DND-41 (cell line): ENCODE data around the gene FBXL20.

ENCODE experiments used
- CTCF ChIP-seq: IDR thresholded peaks from 2 replicates; pipeline ENCODE4 v1.5.1; 2012; ENCODE audit warnings: borderline replicate concordance, low read length, moderate library complexity, mild to moderate bottlenecking; ENCODE audit not compliant: poor library complexity, severe bottlenecking; ENCODE audit errors: extremely low read depth
- EZH2 ChIP-seq: IDR thresholded peaks from 3 replicates; pipeline ENCODE4 v1.6.1; 2012; ENCODE audit warnings: borderline replicate concordance, low read depth, mild to moderate bottlenecking, moderate library complexity, low read length, inconsistent platforms; ENCODE audit not compliant: severe bottlenecking

DNA sequence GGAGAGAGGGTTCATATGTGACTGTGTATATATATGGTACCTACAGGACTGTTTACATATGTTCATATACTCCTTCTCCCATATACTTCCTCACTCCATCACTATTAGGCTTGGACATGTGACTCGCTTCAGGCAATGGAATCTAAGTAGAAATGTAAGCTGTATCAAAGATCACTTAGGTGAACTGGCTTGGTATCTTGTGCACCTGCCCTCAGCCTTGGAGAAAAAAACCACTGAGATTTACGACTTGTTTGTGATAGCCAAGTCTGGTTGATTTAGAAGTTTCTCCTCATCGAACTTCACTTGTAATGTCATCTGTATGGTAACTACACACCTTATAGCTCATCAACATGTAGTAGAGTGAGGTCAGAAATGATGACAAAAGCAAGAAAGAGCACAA, 59.9 kb downstream of the FBXL20 start:
- no peak for TF ChIP-seq CTCF
- no peak for TF ChIP-seq EZH2
